ENCODE data around the gene DNAJA2.
"Not testable (repeated sequence)": the region's sequence is repeated elsewhere in the genome, so short reads cannot be mapped to it uniquely, and the experiment has no call there.

The DNAJA2 gene

DNA sequence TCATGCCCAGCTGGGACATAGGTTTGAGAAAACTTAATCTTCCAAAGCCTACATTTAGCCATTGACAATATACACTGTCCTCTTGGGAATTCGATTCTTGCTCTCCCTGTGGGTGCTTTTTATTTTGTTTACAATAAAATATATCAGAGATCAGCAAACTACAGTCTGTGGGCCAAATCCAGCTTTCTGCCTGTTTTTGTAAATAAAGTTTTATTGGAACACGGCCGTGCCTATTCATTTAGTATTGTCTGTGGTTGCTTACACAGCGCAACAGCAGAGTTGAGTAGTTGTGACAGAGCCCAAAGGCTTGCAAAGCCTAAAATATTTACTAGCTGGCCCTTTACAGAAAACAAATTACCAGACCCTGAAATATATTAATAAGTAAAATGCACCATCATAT, 39.7 kb upstream of the DNAJA2 start:
- Histone ChIP-seq H3K4me3 (no peak overlapping the region), H3K27ac (no peak overlapping the region)
- TF ChIP-seq, protein P1, sequence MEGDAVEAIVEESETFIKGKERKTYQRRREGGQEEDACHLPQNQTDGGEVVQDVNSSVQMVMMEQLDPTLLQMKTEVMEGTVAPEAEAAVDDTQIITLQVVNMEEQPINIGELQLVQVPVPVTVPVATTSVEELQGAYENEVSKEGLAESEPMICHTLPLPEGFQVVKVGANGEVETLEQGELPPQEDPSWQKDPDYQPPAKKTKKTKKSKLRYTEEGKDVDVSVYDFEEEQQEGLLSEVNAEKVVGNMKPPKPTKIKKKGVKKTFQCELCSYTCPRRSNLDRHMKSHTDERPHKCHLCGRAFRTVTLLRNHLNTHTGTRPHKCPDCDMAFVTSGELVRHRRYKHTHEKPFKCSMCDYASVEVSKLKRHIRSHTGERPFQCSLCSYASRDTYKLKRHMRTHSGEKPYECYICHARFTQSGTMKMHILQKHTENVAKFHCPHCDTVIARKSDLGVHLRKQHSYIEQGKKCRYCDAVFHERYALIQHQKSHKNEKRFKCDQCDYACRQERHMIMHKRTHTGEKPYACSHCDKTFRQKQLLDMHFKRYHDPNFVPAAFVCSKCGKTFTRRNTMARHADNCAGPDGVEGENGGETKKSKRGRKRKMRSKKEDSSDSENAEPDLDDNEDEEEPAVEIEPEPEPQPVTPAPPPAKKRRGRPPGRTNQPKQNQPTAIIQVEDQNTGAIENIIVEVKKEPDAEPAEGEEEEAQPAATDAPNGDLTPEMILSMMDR (IDR thresholded peaks at IDR 0.05): no peak
- no peak for DNase-seq (ENCODE audit: low spot score)

DNA sequence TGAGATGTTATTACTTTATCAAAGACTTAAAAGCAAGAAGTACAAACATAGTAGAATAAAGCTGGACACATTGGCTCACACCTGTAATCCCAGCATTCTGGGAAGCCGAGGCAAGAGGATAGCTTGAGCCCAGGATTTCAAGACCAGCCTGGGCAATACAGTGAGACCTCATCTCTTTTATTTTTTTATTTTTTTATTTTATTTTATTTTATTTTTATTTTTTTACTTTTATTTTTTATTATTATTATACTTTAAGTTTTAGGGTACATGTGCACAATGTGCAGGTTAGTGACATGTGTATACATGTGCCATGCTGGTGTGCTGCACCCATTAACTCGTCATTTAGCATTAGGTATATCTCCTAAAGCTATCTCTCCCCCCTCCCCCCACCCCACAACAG, 37.3 kb upstream of the DNAJA2 start:
- not testable (repeated sequence) for H3K27ac ChIP-seq; DNase-seq (ENCODE audit: low spot score); H3K4me3 ChIP-seq

DNA sequence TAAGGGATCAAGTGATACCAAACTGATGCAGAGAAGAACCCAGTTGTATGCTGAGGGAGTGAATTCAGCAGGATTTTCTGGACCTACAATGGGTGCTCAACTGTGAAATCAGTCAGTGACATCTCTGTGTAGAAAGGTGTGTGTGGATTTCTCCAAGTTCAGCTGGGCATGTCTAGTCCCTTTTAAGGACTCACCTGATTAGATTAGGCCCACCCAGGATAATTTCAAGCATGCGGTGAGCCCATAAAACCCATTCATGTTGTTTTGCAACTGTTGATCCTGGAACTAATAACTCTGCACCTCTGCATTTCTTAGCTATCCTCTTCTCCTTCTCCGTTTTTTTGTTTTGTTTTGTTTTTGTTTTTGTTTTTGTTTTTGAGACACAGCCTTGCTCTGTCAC, 35.1 kb upstream of the DNAJA2 start:
- Histone ChIP-seq H3K27ac (no peak overlapping the region), H3K4me3 (no peak overlapping the region)
- TF ChIP-seq, protein P1 (IDR thresholded peaks at IDR 0.05): no peak
- no peak for DNase-seq (ENCODE audit: low spot score)

DNA sequence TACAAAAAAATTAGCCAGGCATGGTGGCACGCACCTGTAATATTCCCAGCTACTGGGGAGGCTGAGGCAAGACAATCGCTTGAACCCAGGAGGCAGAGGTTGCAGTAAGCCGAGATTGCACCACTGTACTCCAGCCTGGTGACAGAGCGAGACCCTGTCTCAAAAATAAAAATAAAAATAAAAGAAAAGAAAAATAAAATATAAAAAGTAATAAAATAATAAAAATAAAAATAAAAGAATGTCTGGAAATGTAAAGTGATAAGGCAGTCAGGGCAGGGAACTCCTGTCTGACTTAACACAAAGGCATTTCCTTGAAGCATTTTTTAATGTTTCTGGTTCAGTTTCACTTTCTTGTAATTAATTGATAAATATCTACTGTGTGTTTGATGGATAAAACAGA, 34.7 kb upstream of the DNAJA2 start:
- TF ChIP-seq, protein P1 (IDR thresholded peaks at IDR 0.05): no peak
- Histone ChIP-seq H3K27ac (no peak overlapping the region), H3K4me3 (no peak overlapping the region)
- DNase-seq (ENCODE audit: low spot score): no peak

DNA sequence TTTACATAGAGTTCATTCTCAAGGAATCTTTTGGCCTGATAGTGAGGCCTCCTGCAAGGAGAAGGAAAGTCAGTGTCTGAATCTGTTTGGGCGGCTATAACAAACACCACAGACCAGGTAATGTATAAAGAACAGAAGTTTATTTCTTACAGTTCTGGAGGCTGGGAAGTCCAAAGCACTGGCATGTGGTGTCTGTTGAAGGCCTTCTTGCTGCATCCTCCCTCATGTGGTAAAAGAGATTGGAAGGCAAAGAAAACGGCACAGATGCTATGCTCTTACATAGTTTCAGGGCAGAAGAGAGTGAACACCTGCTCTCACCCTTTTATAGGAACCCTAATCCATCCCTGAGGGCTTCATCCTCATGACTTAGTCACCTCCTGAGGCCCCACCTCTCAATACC, 31.2 kb upstream of the DNAJA2 start:
- Histone ChIP-seq H3K4me3 (no peak overlapping the region), H3K27ac (no peak overlapping the region)
- TF ChIP-seq, protein P1 (IDR thresholded peaks at IDR 0.05): no peak
- DNase-seq (ENCODE audit: low spot score): no peak

DNA sequence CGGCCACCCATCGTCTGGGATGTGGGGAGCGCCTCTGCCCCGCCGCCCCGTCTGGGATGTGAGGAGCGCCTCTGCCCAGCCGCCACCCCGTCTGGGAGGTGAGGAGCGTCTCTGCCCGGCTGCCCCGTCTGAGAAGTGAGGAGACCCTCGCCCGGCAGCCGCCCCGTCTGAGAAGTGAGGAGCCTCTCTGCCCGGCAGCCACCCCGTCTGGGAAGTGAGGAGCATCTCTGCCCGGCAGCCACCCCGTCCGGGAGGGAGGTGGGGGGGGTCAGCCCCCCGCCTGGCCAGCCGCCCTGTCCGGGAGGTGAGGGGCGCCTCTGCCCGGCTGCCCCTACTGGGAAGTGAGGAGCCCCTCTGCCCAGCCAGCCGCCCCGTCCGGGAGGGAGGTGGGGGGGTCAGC, 26.6 kb upstream of the DNAJA2 start:
- DNase-seq (ENCODE audit: low spot score); H3K27ac ChIP-seq; H3K4me3 ChIP-seq: not testable (repeated sequence)

DNA sequence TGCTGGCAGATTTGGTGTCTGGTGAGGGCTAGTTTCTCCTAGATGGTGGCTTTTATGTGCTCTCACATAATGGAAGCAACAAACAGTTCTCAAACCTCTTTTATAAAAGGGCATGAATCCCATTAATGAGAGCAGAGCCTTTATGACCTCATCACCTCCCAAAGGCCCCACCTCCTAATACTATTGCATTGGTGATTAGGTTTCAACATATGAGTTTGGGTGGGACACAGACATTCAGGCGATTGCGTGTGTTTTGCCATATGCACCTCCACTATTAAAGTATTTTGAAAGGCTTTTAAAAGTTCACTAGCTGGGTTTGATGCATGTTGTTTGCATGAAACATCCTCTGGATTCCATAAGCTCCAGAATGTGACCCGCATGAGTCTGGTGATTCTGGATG, 24.4 kb upstream of the DNAJA2 start:
- Histone ChIP-seq H3K4me3 (no peak overlapping the region), H3K27ac (no peak overlapping the region)
- DNase-seq (ENCODE audit: low spot score): no peak
- TF ChIP-seq, protein P1 (IDR thresholded peaks at IDR 0.05): no peak

DNA sequence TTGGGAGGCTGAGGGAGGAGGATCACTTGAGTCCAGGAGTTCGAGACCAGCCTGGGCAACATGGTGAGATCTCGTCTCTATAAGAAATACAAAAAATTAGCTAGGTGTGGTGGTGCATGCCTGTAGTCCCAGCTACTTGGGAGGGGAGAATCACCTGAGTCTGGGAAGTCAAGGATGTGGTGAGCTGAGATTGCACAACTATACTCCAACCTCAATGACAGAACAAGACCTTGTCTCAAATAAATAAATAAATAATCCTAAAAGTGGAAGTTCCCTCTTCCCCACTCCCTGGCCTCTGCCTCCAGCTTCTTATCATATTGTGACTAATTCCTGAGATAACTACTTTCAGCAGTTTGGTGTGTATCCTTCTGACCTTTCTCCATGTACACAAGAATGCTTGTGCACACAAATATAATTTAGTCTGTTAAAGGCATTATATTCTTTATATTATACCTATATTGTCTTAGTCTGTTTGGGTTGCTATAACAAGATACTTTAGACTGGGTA, 23.5 kb upstream of the DNAJA2 start:
- no peak overlapping the region for H3K27ac ChIP-seq
- TF ChIP-seq, protein P1 (IDR thresholded peaks at IDR 0.05): no peak
- DNase-seq (ENCODE audit: low spot score): no peak
- no peak overlapping the region for H3K4me3 ChIP-seq

Data from coronary artery (tissue), 2 donors.